ENCODE measurements around the gene DNAJC4. TPM values are rescaled to one million over a fixed set of nuclear protein-coding genes. Genes with fewer than 3 reads are reported as not detected.

Gene DNAJC4
- total RNA-seq, 2 experiments from 2014 or later: 29.7 to 37.0 TPM

DNA sequence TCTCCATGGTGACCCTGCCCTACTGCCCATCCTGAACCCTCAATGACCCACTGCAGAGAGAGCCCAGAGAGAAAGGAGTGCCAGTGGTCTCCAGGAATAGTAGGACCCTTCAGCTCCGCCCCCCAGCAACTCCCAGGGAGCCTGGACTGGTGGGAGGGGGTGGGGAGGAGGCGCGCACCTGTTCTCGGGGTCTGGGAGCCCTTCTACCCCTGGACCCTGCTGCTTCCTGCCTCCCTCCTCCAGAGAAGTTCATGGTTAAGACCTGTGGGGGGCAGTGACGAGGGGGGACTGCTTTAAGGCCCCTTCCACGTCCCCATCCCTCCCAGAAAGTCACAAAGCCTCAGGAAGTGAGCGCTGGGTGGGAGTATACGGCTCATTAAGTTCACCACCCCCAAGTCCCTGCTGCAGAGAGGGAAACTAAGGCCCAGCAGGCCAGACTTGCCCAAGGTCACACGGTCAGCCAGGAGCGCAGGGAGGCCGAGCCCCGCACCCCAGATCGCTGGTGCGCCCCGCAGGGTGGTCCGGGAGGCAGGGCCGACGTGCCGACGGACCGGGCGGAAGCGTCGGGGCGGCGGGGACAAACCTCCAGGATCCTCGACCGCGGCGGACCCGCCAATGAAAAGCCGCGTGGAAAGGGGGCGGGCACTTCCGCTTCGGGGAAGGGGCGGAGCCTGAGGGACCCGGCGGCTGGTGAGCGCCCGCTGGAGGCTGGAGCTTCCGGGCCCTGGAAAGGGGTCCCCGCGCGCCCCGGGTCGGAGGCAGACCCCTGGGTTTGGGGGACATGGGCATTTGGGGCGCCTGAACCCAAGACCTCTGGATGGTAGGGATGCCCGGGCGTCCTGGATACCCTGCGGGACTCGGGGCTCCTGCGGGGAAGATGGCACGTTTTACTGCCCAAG lies 4.5 kb upstream of the DNAJC4 start, which contains the start of the genes NUDT22 and TRPT1:
TSS of gene NUDT22 (plus strand) at position 667 of the 899 bp plus-strand sequence. CDS start 379 bp downstream, outside the sequence.
TSS of gene TRPT1 (minus strand) at position 579 of the 899 bp plus-strand sequence. CDS start at position 253, 326 bp downstream.
- CTCF ChIA-PET: interaction anchor here (0.8 to 3.4 kb wide), 17 partner anchors 11 to 1440 kb away, joined by 3 to 36 read pairs (median 6); partner anchors contain the start of genes CCDC88B, ESRRA, FERMT3 and FKBP2
- Mint-ChIP-seq H3K27me3 (no peaks in the 10 kb centered on the region), H3K27ac (peak within 1 kb of the TSS; percentile 90), H3K4me3 (peak within 1 kb of the TSS; percentile 87), H3K9me3 (ENCODE audit: low read depth) (no peaks in the 10 kb centered on the region), H3K36me3 (peaks cover 6% of the 10 kb centered on the region), H3K4me1 (peaks cover 35% of the 10 kb centered on the region)
- DNase-seq (peak; percentile 96), ATAC-seq (peak; percentile 71)

DNA sequence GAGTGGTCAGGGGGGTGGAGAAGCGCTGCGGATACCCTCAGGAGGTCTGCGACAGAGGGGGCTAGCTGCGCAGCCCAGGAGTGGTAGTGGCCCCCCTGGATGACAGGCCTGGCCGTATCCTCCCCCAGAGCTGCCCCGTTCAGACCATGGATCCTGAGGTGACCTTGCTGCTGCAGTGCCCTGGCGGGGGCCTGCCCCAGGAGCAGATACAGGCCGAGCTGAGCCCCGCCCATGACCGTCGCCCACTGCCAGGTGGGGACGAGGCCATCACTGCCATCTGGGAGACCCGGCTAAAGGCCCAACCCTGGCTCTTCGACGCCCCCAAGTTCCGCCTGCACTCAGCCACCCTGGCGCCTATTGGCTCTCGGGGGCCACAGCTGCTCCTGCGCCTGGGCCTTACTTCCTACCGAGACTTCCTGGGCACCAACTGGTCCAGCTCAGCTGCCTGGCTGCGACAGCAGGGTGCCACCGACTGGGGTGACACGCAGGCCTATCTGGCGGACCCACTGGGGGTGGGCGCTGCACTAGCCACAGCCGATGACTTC lies 3.8 kb upstream of the DNAJC4 start:
- H3K9me3 Mint-ChIP-seq (ENCODE audit: low read depth): no peaks in the 10 kb centered on the region
- H3K27me3 Mint-ChIP-seq: no peaks in the 10 kb centered on the region
- H3K27ac Mint-ChIP-seq: peak overlapping the region; percentile 88
- H3K4me1 Mint-ChIP-seq: peaks cover 40% of the 10 kb centered on the region
- CTCF ChIA-PET: interaction anchor here (0.8 to 3.4 kb wide), 18 partner anchors 10 to 1440 kb away, joined by 3 to 36 read pairs (median 6); partner anchors contain the start of genes CCDC88B, ESRRA, FERMT3 and FKBP2
- peaks cover 3% of the 10 kb centered on the region for H3K36me3 Mint-ChIP-seq
- DNase-seq: peak; percentile 85
- ATAC-seq: peak; percentile 48
- H3K4me3 Mint-ChIP-seq: peak overlapping the region; percentile 87

DNA sequence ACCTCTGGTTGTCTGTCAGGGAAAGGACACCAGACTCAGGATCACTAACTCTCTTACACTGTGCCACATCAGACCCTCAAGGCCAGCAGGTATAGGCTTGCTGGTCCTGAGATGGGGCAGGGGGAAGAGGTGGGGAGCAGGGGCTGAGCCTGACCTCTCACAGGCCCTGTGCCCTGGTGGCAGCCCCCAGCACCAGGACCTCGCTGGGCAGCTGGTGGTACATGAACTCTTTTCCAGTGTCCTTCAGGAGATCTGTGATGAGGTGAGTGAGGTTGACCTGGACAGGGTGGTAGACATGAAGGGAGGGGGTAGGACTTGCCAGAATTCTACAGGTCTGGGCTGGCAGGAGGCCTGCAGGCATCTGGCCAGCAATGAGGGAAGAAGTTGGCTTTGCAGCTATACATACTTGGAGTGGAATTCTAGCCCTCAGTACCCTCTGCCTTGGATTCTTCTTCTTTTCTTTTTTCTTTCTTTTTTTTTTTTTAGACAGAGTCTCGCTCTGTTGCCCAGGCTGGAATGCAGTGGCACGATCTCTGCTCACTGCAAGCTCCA lies 2.9 kb upstream of the DNAJC4 start:
- ATAC-seq (no peak), DNase-seq (no peak)
- H3K4me1 Mint-ChIP-seq: peaks cover 46% of the 10 kb centered on the region
- peak overlapping the region; percentile 88 for H3K27ac Mint-ChIP-seq
- CTCF ChIA-PET: interaction anchor here (1.1 to 3.4 kb wide), 10 partner anchors 9 to 90 kb away, joined by 3 to 36 read pairs (median 10); partner anchors contain the start of genes ESRRA, FERMT3, PLCB3 and PPP1R14B
- H3K27me3 Mint-ChIP-seq: no peaks in the 10 kb centered on the region
- peak overlapping the region; percentile 87 for H3K4me3 Mint-ChIP-seq
- H3K9me3 Mint-ChIP-seq (ENCODE audit: low read depth): no peaks in the 10 kb centered on the region
- peaks cover 1% of the 10 kb centered on the region for H3K36me3 Mint-ChIP-seq

DNA sequence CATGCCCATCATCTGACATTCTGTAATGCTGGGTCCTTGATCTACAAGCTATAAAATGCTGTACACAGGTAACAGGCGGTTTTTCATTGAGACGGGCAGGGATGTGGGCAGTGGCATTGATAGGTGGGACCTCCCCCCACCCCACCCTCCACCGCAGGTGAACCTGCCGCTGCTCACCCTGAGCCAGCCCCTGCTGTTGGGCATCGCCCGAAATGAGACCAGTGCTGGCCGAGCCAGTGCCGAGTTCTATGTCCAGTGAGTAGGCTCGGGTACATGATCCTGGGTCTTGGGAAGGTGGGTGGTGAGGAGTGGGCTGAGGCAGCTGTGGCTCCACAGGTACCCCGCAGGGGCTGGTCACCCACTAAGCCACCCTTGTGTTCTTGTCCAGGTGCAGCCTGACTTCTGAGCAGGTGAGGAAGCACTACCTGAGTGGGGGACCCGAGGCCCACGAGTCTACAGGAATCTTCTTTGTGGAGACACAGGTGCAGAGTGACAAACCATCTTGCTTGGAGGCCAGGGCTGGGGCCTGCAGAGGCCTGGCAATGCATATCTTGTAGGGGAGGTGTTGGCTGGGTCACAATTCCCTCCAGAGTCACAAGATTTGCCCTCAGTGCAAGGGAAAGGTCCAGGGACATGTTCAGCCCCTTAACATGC lies 1.1 kb upstream of the DNAJC4 start:
- ATAC-seq: no peak
- Mint-ChIP-seq H3K27me3 (no peaks in the 10 kb centered on the region), H3K36me3 (peaks cover 1% of the 10 kb centered on the region), H3K4me1 (peaks cover 49% of the 10 kb centered on the region), H3K9me3 (ENCODE audit: low read depth) (no peaks in the 10 kb centered on the region), H3K27ac (peak overlapping the region; percentile 85), H3K4me3 (peak overlapping the region; percentile 76)
- CTCF ChIA-PET: interaction anchor here (0.6 to 3.5 kb wide), 6 partner anchors 22 to 102 kb away, joined by 3 to 18 read pairs (median 4); partner anchors contain the start of genes FERMT3 and PLCB3
- DNase-seq: no peak

DNA sequence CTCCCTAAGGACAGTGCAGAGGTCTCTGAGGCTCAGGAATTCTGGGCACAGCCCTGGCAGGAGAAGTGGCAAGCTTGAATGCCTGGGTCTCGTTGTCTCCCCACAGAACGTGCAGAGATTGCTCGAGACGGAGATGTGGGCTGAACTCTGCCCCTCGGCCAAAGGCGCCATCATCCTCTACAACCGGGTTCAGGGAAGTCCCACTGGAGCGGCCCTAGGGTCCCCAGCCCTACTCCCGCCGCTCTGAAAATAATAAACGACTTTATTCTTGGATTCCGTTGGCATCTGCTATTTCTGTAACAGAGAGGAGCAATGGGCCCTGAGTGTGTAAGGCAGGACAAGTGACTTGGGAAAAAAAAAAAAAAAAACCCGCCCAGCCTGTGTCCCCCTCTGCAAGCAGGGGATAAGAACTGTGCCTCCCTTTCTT lies 591 bp upstream of the DNAJC4 start:
- DNase-seq (no peak), ATAC-seq (no peak)
- H3K4me3 Mint-ChIP-seq: peak overlapping the region; percentile 76
- no peaks in the 10 kb centered on the region for H3K9me3 Mint-ChIP-seq (ENCODE audit: low read depth)
- H3K36me3 Mint-ChIP-seq: peaks cover 1% of the 10 kb centered on the region
- CTCF ChIA-PET: interaction anchor here (1.0 to 3.5 kb wide), 4 partner anchors 23 to 102 kb away, joined by 3 to 18 read pairs (median 4); partner anchors contain the start of gene FERMT3
- peaks cover 45% of the 10 kb centered on the region for H3K4me1 Mint-ChIP-seq
- no peaks in the 10 kb centered on the region for H3K27me3 Mint-ChIP-seq
- peak overlapping the region; percentile 85 for H3K27ac Mint-ChIP-seq

DNA sequence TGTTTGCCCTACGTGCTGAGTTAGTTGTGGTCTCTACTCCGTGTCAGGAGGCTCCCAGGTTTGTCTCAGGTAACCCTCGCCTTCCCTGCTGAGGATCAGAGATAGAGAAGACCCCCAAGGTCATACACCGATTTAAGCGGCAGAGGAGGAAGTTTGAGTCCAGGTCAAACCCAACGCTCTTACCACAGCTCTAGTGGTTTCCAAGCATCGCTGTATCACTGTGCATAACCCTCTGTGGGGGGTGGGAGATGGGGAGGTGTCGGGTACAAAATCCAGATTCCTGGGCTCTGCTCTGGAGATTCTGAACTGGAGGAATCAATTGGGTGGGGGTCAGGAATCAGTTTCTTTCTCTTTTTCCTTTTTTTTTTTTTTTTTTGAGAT lies 627 bp downstream of the DNAJC4 start:
- Mint-ChIP-seq H3K4me3 (peak overlapping the region; percentile 76), H3K9me3 (ENCODE audit: low read depth) (no peaks in the 10 kb centered on the region), H3K36me3 (peaks cover 1% of the 10 kb centered on the region), H3K4me1 (peaks cover 48% of the 10 kb centered on the region), H3K27ac (peak overlapping the region; percentile 85), H3K27me3 (no peaks in the 10 kb centered on the region)
- DNase-seq (no peak), ATAC-seq (no peak)
- CTCF ChIA-PET: interaction anchor here (1.0 to 3.5 kb wide), 4 partner anchors 10 to 29 kb away, joined by 3 to 18 read pairs (median 4); partner anchors contain the start of genes FERMT3 and FKBP2

DNA sequence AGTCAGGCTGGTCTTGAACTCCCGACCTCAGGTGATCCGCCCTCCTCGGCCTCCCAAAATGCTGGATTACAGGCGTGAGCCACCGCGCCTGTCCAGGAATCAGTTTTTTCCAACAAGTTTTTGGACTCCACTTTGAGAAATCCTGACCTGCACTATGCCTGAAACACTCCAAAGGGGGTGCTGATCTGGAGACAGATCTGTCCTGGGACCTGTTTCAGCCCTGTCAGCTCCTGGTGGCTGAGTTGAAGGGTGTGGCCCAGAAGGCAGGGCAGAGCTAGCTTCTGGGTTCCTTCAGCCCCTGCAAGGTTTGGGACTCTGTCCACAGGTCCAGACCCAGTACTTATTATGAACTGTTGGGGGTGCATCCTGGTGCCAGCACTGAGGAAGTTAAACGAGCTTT lies 1.2 kb downstream of the DNAJC4 start:
- Mint-ChIP-seq H3K36me3 (peaks cover 1% of the 10 kb centered on the region), H3K4me3 (peak overlapping the region; percentile 76), H3K9me3 (ENCODE audit: low read depth) (no peaks in the 10 kb centered on the region), H3K4me1 (peaks cover 48% of the 10 kb centered on the region), H3K27me3 (no peaks in the 10 kb centered on the region), H3K27ac (no peak overlapping the region)
- DNase-seq (no peak), ATAC-seq (no peak)
- CTCF ChIA-PET: interaction anchor here (1.0 to 3.5 kb wide), 3 partner anchors 10 to 25 kb away, joined by 4 to 18 read pairs (median 5); partner anchors contain the start of genes FERMT3 and FKBP2

DNA sequence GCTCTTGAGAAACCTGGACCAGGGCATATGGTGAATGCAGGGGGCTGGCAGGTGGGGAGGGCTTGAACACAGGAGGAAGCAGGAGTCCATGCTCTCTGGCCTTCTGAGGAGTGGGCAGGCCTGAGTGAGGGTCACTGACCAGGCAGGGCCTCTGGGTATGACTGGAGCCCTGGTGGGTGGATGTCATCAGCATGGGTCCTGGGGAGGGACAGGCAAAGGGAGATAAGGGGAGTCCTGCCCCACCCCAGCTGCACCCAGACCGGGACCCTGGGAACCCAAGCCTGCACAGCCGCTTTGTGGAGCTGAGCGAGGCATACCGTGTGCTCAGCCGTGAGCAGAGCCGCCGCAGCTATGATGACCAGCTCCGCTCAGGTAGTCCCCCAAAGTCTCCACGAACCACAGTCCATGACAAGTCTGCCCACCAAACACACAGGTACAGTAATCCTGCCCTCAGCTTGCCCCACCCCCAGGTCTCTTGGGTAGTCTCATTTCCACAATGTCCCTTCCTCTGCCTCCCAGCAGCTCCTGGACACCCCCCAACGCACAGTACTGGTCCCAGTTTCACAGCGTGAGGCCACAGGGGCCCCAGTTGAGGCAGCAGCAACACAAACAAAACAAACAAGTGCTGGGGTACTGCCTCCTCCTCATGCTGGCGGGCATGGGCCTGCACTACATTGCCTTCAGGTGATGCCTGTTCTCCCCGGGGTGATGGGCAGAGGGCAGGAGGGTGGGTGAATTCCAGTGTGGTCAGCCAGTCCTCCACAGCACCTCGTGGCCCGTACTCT lies 2.0 kb downstream of the DNAJC4 start:
- Mint-ChIP-seq H3K9me3 (ENCODE audit: low read depth) (no peaks in the 10 kb centered on the region), H3K36me3 (peaks cover 5% of the 10 kb centered on the region), H3K27ac (peak overlapping the region; percentile 23), H3K4me3 (peak overlapping the region; percentile 76), H3K27me3 (no peaks in the 10 kb centered on the region), H3K4me1 (peaks cover 45% of the 10 kb centered on the region)
- no peak for ATAC-seq
- DNase-seq: no peak
- CTCF ChIA-PET: interaction anchor here (1.0 to 3.5 kb wide), 3 partner anchors 9 to 28 kb away, joined by 4 to 18 read pairs (median 5); partner anchors contain the start of genes FERMT3 and FKBP2

DNA sequence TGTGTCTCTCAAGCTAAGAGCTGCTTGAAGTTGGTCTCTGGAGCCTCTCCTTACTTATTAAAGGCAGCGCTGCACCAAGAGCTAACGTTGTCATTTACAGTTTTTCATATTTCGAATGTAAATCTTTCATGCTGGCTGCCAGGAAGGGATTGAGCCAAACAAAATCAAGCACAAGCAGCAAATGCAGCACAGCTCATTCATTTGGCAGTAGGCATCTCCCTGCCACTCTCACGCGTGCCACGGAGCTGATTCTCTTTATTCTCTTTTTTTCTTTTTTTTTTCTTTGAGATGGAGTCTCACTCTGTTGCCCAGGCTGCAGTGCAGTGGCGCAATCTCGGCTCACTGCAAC lies 2.6 kb downstream of the DNAJC4 start:
- no peak for DNase-seq
- ATAC-seq: no peak
- CTCF ChIA-PET: interaction anchor here (0.6 to 1.6 kb wide), 2 partner anchors 29 to 1501 kb away, joined by 4 to 5 read pairs; no protein-coding TSS in a partner anchor
- H3K4me1 Mint-ChIP-seq: peaks cover 46% of the 10 kb centered on the region
- peaks cover 5% of the 10 kb centered on the region for H3K36me3 Mint-ChIP-seq
- no peaks in the 10 kb centered on the region for H3K9me3 Mint-ChIP-seq (ENCODE audit: low read depth)
- H3K27me3 Mint-ChIP-seq: no peaks in the 10 kb centered on the region
- H3K27ac Mint-ChIP-seq: no peak overlapping the region
- no peak overlapping the region for H3K4me3 Mint-ChIP-seq

DNA sequence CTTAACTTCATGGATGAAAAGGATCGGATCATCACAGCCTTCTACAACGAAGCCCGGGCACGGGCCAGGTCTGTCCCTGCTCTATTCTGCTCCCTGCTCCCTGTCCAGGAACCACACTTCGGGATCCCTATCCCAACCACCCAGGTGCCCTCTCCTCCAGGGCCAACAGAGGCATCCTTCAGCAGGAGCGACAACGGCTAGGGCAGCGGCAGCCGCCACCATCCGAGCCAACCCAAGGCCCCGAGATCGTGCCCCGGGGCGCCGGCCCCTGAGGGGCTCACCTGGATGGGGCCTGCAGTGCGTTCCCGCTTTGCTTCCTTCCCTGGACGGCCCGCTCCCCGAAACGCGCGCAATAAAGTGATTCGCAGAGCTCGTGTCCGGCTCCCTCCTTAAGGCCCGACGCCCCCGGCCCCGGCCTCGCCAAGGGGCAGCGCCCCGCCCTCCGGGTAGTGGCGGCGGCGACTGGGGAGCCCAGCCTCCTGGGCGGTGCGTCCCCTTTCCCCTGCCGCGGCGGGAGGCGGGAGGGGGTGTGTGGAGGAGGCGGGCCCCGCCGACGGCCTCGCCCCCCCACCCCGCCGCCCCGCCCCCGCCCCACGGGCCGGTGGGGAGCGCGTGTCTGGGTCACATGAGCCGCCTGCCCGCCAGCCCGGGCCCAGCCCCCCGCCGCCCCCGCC lies 3.7 kb downstream of the DNAJC4 start, which contains the start of gene VEGFB:
TSS of gene VEGFB (plus strand) at position 672 of the 674 bp plus-strand sequence. CDS start 250 bp downstream, outside the sequence.
- Mint-ChIP-seq H3K4me3 (peak within 1 kb of the TSS; percentile 81), H3K4me1 (peaks cover 43% of the 10 kb centered on the region), H3K27me3 (no peaks in the 10 kb centered on the region), H3K27ac (peak within 1 kb of the TSS; percentile 73), H3K9me3 (ENCODE audit: low read depth) (no peaks in the 10 kb centered on the region), H3K36me3 (peaks cover 3% of the 10 kb centered on the region)
- CTCF ChIA-PET: interaction anchor here (0.7 to 1.6 kb wide), 2 partner anchors 30 to 43 kb away, joined by 3 to 5 read pairs; no protein-coding TSS in a partner anchor
- DNase-seq (peak; percentile 80), ATAC-seq (peak; percentile 57)

DNA sequence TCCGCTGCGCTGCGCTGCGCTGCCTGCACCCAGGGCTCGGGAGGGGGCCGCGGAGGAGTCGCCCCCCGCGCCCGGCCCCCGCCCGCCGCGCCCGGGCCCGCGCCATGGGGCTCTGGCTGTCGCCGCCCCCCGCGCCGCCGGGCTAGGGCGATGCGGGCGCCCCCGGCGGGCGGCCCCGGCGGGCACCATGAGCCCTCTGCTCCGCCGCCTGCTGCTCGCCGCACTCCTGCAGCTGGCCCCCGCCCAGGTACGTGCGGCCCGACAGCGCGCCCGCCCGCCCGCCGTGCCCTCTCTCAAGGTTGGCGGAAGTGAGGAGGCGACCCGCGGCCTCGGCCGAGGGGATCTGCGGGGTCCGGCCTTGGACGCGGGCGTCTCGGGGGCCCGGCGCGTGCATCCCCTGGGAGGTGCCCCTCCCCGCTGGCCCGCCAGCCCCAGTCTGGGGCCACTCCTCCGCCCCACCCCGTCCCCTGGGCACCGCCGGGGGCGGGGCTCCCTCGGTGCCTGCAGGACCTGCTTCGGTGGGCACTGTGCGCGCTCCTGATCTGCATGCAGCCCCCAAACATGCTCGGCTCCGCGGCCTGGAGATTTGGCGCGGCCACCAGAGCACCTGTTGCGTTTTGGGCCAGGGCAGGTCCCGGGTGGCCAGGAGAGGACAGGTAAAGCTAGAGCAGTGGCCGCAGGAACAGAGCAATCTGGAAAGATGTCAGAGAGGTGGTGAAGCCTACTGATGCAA lies 4.5 kb downstream of the DNAJC4 start:
- Mint-ChIP-seq H3K27me3 (no peaks in the 10 kb centered on the region), H3K9me3 (ENCODE audit: low read depth) (no peaks in the 10 kb centered on the region), H3K36me3 (peaks cover 3% of the 10 kb centered on the region), H3K4me3 (peak overlapping the region; percentile 81), H3K27ac (peak overlapping the region; percentile 73), H3K4me1 (peaks cover 38% of the 10 kb centered on the region)
- DNase-seq: peak; percentile 69
- CTCF ChIA-PET: interaction anchor here (0.6 to 2.3 kb wide), 3 partner anchors 17 to 44 kb away, joined by 3 to 7 read pairs (median 6); no protein-coding TSS in a partner anchor
- peak; percentile 48 for ATAC-seq

Data from activated CD8-positive, alpha-beta memory T cell treated with anti-CD3 and anti-CD28 coated beads, Interleukin-2, amount 10 ng/mL, durations not matched to agents 7 days and 5 days (primary cell).